Uterus (tissue), 2 donors: ENCODE data around the gene LRRC74A.

Experiments used
- POLR2A ChIP-seq, 2 donors: fragments of 450-650 bp; IDR thresholded peaks; one replicate each; pipeline ENCODE4 v1.6.1; 2016; ENCODE audit warnings: antibody characterized with exemption in 2 of 2, mild to moderate bottlenecking in 1 of 2, moderate library complexity in 1 of 2
- TF ChIP-seq, protein P1 (sequence below), 4 experiments: fragments of 200-600 bp in 2 of 4; fragments of 450-650 bp in 2 of 4; sonication (generic) in 2 of 4; IDR thresholded peaks; one replicate each; pipeline ENCODE4 v1.5.1; 2016 to 2019; ENCODE audit warnings: antibody characterized with exemption in 4 of 4, mild to moderate bottlenecking in 2 of 4, moderate library complexity in 1 of 4

- no peak for TF ChIP-seq POLR2A (IDR thresholded peaks at IDR 0.05)
- TF ChIP-seq, protein P1, sequence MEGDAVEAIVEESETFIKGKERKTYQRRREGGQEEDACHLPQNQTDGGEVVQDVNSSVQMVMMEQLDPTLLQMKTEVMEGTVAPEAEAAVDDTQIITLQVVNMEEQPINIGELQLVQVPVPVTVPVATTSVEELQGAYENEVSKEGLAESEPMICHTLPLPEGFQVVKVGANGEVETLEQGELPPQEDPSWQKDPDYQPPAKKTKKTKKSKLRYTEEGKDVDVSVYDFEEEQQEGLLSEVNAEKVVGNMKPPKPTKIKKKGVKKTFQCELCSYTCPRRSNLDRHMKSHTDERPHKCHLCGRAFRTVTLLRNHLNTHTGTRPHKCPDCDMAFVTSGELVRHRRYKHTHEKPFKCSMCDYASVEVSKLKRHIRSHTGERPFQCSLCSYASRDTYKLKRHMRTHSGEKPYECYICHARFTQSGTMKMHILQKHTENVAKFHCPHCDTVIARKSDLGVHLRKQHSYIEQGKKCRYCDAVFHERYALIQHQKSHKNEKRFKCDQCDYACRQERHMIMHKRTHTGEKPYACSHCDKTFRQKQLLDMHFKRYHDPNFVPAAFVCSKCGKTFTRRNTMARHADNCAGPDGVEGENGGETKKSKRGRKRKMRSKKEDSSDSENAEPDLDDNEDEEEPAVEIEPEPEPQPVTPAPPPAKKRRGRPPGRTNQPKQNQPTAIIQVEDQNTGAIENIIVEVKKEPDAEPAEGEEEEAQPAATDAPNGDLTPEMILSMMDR (IDR thresholded peaks at IDR 0.05) = no peak
These were observed 74.5 kb downstream of the LRRC74A start for GRCh38 chr14:76900682-76901081.
